Measurements from ENCODE around the gene GPR171.

GPR171 gene

GRCh38 chr3:151213151-151213550, 10.1 kb upstream of the GPR171 start:
- FAIRE-seq, result no peak

DNA sequence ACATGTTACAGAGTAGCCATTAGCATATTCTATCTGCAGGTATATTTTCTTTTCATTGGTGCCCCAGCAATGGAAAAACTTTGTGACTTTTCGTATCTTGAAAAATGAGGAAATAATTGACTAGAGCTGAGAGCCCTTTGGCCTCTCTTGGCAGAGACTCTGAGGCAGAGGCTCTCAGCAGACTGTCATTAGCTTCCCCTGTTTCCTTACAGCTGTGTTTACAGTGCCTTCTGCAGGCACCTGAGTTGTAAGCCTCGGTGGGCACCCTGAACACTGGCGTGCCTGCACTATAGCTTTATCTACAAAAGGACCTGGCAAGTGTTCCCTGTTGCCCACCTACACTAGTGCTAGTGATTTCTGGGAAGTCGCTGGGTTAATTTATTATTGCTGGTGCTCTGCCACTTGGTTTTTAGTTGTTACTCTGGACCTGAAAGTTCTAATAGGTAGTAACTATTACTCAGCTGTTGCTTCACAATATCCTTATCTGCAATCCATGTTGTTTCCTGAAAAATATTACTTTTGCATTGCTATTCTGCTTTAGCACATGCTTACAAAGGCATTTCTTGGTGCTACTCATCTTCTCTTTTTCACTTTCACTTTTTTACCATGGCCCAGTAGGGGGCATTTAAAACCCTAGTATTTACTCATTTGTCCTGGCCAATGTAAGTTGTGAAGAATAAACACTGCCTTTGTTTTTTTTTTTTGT, 7.8 kb upstream of the GPR171 start:
- no peak for FAIRE-seq

DNA sequence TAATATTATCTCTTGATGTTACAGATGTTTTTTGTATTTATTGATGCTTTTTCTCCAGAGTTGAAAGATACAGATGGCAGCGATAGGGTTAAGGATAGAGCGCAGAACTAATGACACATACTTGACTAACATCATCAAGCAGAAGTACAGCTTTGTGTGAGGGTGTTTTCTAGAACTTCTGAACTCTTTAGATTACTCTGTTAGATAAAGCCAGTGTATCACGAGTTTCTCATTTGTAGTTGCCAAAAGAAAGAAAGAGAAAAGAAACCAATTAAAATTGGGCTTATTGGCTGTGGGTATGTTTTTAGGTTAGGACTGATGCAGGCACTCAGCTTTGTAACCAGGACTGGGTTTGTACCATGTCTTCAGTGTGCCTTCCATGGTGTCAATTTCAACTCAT, 6.6 kb upstream of the GPR171 start:
- no peak for FAIRE-seq

GRCh38 chr3:151206201-151206600, 3.2 kb upstream of the GPR171 start:
- FAIRE-seq, result no peak

DNA sequence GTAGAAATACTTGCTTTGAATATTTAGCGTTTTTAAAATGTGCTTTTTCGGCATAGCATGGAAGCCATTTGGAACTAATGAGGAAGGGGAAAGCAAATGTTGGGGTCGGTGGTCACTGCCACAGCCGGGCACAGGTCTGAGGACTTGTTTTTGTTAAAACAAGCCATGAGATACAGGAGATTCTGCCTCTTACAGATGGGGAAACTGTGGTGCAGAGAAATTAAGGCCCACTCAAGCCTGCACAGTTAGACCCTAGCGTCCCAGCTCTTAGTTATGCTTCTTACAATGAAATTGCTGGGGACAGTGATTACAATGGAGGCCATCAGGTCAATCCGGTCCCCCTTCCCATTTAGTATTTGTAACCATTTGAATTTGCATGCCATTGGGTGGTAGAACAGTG, 2.5 kb upstream of the GPR171 start:
- FAIRE-seq, result no peak

GRCh38 chr3:151204530-151205402, 1.8 kb upstream of the GPR171 start:
- FAIRE-seq, result no peak

DNA sequence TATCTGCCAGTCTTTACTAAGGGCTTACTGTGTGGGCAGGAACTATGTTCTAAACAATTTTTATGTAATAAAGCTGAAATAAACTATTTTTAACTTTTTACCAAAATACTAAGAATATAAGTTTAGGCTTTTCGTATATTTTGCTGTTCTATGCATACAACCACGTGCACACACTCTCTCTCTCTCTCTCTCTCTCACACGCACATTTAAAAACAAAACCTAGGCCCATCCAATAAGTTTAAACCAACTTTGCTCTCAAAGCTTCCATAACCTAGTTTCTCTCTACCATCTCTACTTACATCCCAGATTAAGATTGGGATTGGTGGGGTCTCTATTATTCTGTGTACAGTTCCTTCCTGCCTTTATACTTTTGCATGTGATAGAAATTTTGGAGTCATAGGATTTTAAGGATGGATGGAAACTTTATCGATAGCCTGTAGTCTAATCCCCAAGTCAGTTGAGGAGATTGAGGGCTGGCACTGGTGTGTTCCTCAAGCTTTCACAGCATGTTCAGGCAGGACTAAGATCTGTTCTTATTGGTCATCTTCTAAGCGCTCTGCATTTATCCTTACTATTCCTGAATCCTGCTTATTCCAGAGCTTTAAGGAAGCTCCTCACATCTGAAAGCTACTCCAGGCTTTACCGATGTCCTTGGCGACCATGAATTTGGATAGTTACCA, 1.8 kb downstream of the GPR171 start:
- no peak for FAIRE-seq

DNA sequence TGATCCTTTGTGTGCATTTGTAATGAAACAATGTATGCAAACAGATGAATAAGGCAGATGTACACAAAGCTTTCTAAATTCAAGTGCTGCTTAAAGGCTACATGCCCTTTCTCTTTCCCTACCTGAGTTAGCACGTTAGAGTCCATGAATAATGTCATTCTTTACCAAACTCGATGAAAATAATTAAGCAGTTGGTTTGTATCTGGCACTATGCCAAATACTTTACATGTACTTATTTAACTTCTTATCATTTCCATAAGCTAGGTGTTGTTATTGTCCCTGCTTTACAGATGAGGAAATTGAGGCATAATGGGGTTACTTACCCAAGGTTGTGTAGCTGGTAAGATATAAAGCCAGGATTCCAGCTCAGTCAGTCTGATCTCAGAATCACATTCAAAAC, 2.4 kb downstream of the GPR171 start:
- no peak for FAIRE-seq

- no peak for FAIRE-seq
Observed at GRCh38 chr3:151199554-151200438, 3.2 kb downstream of the GPR171 start.

DNA sequence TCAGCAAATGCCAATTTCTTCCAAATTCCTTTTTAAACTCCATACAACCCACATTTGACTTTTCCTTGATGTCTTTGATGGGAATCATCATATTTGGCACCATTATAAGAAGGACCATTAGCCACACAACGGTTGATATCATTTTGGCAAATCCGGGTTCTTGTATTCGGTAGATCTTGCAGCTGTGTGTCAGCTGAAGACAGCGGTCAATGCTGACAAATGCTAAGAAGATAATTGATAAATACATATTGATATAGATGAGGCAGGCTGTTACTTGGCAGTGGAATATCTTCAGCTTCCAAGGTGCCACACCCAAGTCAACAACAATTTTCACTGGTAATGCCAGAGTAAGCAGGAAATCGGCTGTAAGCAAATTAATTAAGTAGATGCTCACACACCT, 4.2 kb downstream of the GPR171 start:
- FAIRE-seq, result no peak

GRCh38 chr3:151197981-151198767, 4.8 kb downstream of the GPR171 start:
- no peak for FAIRE-seq

DNA sequence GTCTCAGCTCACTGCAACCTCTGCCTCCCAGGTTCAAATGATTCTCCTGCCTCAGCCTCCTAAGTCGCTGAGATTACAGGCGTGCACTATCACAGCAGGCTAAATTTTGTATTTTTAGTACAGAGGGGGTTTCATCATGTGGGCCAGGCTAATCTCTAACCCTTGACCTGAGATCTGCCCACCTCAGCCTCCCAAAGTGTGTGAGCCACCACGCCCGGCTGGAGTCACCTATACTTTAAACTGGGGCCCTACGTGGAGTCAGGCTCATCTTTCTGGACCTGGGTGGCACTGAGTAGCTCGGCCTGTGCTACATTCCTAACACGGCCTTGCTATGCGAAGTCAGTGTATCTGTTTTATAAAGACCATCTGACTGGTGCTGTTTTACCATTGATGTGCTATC, 5.8 kb downstream of the GPR171 start:
- no peak for FAIRE-seq

DNA sequence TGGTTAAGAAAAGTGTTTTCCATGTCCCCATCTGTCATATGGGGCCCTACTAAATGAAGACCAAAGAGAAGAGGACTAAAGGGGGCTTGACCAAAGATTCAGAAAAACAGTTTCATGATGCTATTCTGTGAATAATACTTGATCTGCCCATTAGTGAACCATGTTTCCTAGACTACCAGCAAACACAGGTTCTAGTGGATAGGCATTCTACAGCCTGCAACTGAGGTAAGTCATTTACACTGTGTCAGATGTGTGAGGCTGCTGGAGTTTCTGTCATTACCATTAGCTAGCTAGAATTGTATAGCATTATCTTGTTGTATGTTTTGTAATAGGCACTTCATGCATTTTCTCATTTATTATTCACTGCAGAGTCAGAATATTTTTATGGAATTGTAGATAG, 6.6 kb downstream of the GPR171 start:
- FAIRE-seq, result no peak

DNA sequence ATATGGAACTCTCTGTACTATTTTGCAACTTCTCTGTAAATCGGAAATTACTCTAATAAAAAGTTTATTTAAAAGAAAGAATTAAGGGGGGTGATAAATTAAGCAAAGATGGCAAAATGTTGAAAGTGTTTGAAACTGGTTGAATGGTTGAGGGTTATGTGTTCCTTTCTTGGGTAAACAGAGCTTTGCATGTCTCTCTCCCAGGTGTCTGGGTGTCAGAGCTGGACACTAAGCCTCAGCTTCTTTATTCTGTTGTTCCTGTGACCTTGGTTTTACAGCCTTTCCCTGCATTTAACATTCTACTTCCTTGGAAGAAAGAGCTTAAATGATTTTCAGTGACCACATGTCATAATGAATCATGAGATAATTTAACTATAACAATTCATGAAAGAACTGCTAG, 7.2 kb downstream of the GPR171 start:
- FAIRE-seq, result no peak

- FAIRE-seq, result no peak
Observed at GRCh38 chr3:151192545-151192944, 10.5 kb downstream of the GPR171 start.

DNA sequence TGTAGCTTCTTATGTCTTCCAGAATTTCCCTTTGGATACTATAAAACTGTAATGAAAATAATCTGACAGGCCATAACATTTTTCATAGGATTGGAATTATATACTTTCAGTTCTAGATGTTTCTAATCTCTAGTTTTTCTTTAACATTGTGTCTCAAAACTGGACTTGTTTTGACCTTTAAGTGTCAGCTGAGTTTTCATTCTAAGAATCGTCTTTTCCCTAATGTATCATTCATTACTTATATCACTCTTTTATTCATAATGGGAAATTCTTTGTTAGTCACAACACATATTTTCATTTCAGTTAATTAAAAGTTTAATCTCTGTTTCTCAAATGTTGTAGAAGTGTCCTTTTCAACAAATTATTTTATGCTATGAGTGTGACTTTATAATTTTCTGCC, 11.9 kb downstream of the GPR171 start:
- no peak for FAIRE-seq

GRCh38 chr3:151183265-151183671, 19.7 kb downstream of the GPR171 start:
- no peak for FAIRE-seq

DNA sequence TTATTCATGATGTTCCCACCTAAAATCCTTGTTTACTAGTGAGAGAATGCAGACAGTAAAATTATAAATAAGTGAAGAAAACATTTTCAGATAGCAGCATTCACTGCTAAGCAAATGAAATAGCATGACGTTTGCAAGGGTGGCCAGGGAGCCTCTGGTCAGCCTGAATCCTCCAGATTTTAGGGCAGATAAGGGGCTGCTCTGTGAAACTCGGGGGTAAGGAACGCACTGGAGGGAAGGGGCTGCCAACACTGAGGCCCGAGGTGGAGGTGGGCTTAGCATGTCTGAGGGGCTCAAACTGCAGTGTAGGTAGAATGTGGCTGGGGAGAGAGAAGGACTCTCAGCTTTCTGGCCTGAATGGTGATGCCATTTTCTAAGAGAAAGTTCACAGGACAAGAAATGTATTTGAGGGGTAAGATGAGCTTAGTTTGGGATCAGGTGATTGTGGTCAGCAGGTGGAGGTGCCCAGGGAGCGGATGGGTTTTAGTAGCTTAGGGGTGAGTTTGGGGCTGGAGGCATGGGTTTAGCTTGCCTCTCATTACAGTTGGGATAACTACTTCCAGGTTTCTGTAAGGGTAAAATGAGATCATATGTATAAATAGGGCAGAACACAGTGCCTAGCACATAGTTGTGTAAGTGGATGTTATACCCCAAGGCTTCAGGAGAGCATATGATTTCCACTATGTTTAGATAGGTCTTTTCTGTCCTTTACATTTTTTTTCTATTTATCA, 20.5 kb downstream of the GPR171 start:
- no peak for FAIRE-seq

- no peak for FAIRE-seq
Observed at GRCh38 chr3:151178208-151178845, 24.7 kb downstream of the GPR171 start.

DNA sequence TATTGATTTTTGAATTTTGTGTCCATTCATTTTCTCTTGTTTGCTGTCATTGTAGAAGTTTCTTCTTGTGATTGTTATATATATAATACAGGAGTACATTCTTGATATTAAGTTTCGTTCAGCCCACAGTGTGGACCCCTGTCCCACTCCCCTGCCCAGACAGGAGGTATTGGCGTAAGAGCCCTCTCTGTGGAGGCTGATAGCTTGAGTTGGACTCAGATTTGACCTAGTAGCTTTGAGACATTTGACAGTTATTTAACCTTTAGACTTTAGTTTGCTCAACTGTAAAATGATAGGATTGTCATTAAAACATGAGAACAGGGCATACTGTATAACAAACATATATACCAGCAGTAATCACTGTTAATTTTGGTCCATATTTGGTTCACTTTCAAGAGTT, 27.1 kb downstream of the GPR171 start:
- FAIRE-seq, result no peak

GRCh38 chr3:151174351-151174750, 28.7 kb downstream of the GPR171 start:
- no peak for FAIRE-seq

Data from A204.1 (cell line).